Endometrial microvascular endothelial cells (primary cell): ENCODE measurements around the gene PRELP. TPM values are rescaled to one million over a fixed set of nuclear protein-coding genes. Genes with fewer than 3 reads are reported as not detected.
"Not testable (repeated sequence)": the region's sequence is repeated elsewhere in the genome, so short reads cannot be mapped to it uniquely, and the experiment has no call there.

Experiments
- in situ Hi-C: cut with HindIII; loops from 2 replicates; pipeline ENCODE4 v1.10.0; 2017; ENCODE audit warnings: low sequenced_read_pairs, low pct_unique_long_range_greater_than_20kb; ENCODE audit errors: inconsistent ontology term
- total RNA-seq: library from RNA; depleted of rRNA; stranded (reverse); fragments of >200 nt; gene quantifications from one replicate; pipeline ENCODE4 v1.2.3, GENCODE V29; 2015; ENCODE audit errors: inconsistent ontology term

PRELP gene
- total RNA-seq, 1 donor from 2014 or later = not detected

GRCh38 chr1:203450479-203451149, 25.0 kb upstream of the PRELP start:
- in situ Hi-C loops = no loop called here

- in situ Hi-C loops = no loop called here
Measured at GRCh38 chr1:203451836-203452784, 23.5 kb upstream of the PRELP start.

- in situ Hi-C loops = no loop called here
Measured at GRCh38 chr1:203453016-203453415, 22.6 kb upstream of the PRELP start.

- in situ Hi-C loops = no loop called here
Measured at GRCh38 chr1:203453616-203454015, 22.0 kb upstream of the PRELP start.

GRCh38 chr1:203454986-203455471, 20.6 kb upstream of the PRELP start:
- in situ Hi-C loops = no loop called here

- in situ Hi-C loops = no loop called here
Measured at GRCh38 chr1:203455706-203456105, 19.9 kb upstream of the PRELP start.

GRCh38 chr1:203456577-203456976, 19.0 kb upstream of the PRELP start:
- in situ Hi-C loops = no loop called here

- in situ Hi-C loops = no loop called here
Measured at GRCh38 chr1:203458078-203458477, 17.5 kb upstream of the PRELP start.

GRCh38 chr1:203459671-203460201, 15.9 kb upstream of the PRELP start:
- in situ Hi-C loops = no loop called here

GRCh38 chr1:203461717-203462116, 13.9 kb upstream of the PRELP start:
- in situ Hi-C loops = no loop called here

- in situ Hi-C loops = no loop called here
Measured at GRCh38 chr1:203462143-203462542, 13.5 kb upstream of the PRELP start.

GRCh38 chr1:203462878-203463277, 12.7 kb upstream of the PRELP start:
- in situ Hi-C loops = no loop called here

- in situ Hi-C loops = no loop called here
Measured at GRCh38 chr1:203463469-203464062, 12.0 kb upstream of the PRELP start.

GRCh38 chr1:203464226-203464625, 11.4 kb upstream of the PRELP start:
- in situ Hi-C loops = no loop called here

GRCh38 chr1:203464743-203465142, 10.9 kb upstream of the PRELP start:
- in situ Hi-C loops = no loop called here

GRCh38 chr1:203465146-203465798, 10.3 kb upstream of the PRELP start:
- in situ Hi-C loops = no loop called here

- in situ Hi-C loops = no loop called here
Measured at GRCh38 chr1:203465948-203466347, 9.7 kb upstream of the PRELP start.

- in situ Hi-C loops = not testable (repeated sequence)
Measured at GRCh38 chr1:203466906-203467549, 8.6 kb upstream of the PRELP start.
